HFF-Myc (cell line): Measurements from ENCODE around the gene NTF4.

Experiments
- DNase-seq: peaks from one replicate; pipeline ENCODE4 v3.0.0-alpha.2; 2011; ENCODE audit warnings: low read depth; ENCODE audit errors: extremely low read depth
- H3K4me3 ChIP-seq: replicated peaks from 2 replicates; pipeline ENCODE4 v1.5.1; 2011; ENCODE audit warnings: low read depth, mild to moderate bottlenecking, control low read depth, low read length
- CTCF ChIP-seq: IDR thresholded peaks from 2 replicates; pipeline ENCODE4 v1.5.1; 2012; ENCODE audit warnings: mild to moderate bottlenecking, low read depth, low read length, control low read depth; ENCODE audit errors: missing control alignments

Gene NTF4, protein sequence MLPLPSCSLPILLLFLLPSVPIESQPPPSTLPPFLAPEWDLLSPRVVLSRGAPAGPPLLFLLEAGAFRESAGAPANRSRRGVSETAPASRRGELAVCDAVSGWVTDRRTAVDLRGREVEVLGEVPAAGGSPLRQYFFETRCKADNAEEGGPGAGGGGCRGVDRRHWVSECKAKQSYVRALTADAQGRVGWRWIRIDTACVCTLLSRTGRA

GRCh38 chr19:49064768-49065611 is at the start of gene NTF4:
Gene NTF4, minus strand, starts transcription at chr19:49064818. Its CDS starts 2,821 bp downstream, at chr19:49061997.
- TF ChIP-seq CTCF: no peak
- no peak for DNase-seq
- no peak within 1 kb of the TSS for H3K4me3 ChIP-seq

- no peak for TF ChIP-seq CTCF
- DNase-seq: no peak
Observed at GRCh38 chr19:49113762-49114629, 49.4 kb upstream of the NTF4 start, which contains the start of gene LIN7B. Gene LIN7B, plus strand, starts transcription at chr19:49114370. Its CDS starts 35 bp downstream, at chr19:49114405.

GRCh38 chr19:49111218-49111998 is 46.8 kb upstream of the NTF4 start:
- no peak for DNase-seq
- TF ChIP-seq CTCF: no peak
- no peak overlapping the region for H3K4me3 ChIP-seq

More at GRCh38 chr19:49113762-49114629, 49.4 kb upstream of the NTF4 start, which contains the start of gene LIN7B:
- H3K4me3 ChIP-seq: peak within 1 kb of the TSS; percentile 56

DNA sequence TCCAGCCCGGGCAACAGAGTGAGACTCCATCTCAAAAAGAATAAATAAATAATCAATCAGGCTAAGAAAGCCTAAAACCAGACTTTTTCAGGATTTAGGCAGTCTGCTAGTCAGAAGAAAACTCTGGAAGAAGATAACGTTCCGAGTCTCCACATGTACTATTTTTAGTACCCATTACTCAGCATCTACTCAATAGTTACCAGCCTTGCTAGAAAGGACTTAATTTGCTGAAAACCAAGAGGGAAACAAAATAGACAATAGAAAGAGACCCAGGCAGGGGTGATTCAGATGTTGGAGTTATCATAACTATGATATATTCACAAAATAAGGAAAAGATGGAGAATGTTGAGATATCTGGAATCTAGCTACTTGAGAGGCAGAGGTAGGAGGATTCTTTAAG is 45.9 kb upstream of the NTF4 start:
- TF ChIP-seq CTCF: no peak
- no peak overlapping the region for H3K4me3 ChIP-seq
- DNase-seq: no peak

- DNase-seq: no peak
- TF ChIP-seq CTCF: no peak
- H3K4me3 ChIP-seq: no peak overlapping the region
Observed at GRCh38 chr19:49109569-49110233, 45.1 kb upstream of the NTF4 start.
